Measurements from ENCODE around the gene GRHL1.

- TF ChIP-seq CTCF (IDR thresholded peaks at IDR 0.05 in 4 of 5, conservative IDR thresholded peaks at IDR 0.05 in 1 of 5): no peak
- TF ChIP-seq POLR2A (IDR thresholded peaks at IDR 0.05): no peak
These were observed 19.8 kb downstream of the GRHL1 start for GRCh38 chr2:9971105-9971818.
